Measurements from ENCODE around the gene TRIB2. TPM values are rescaled to one million over a fixed set of nuclear protein-coding genes. Genes with fewer than 3 reads are reported as not detected.
A peak's percentile ranks its signal among the peaks of the same experiment; 100 is the strongest.

TRIB2 gene
- total and polyA plus RNA-seq, 11 donors = 31.2 to 140 (median 41.4) TPM

DNA sequence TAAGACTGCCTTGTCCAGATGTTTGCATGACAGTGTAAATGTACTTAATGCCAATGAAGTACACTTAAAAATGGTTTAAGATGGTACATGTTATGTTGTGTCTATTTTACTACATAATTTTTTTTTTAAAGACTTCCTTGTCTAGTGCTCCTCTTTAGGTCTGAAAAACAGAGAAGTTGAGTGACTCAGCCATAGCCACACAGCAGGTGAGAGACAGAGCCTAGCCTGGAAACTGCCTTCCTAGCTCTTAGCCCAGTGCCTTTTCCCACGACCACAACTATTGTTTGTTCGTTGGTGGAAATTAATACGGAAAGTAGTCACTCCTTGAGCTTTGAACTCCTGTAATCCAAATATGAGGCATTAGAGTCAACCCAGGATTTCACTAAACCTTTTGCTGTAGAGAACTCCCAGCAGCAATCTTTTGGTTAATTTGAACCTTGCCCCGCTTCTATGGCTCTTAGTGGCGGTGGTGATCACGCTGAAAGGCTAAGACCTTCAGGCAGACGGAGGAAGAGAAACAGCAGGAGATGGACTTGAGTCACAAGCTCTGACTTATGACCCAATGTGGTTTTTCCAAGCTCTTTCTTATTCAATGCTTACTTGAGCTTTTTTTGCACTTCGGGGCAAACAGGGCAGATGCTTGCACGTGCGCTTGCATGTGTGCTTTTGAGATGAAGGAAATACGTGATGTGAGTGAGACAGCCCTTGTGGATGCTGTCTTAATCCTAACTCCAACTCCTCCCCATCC, 21.2 kb downstream of the TRIB2 start:
- Histone ChIP-seq H3K27me3 (no peaks in the 10 kb centered on the region), H3K36me3 (peaks cover 0 to 92% (median 74%) of the 10 kb centered on the region in 9 donors), H3K4me1 (peaks cover 17 to 73% (median 53%) of the 10 kb centered on the region in 12 donors), H3K27ac (peak overlapping the region in 11 of 12 donors; percentile 1 to 81 (median 50)), H3K9me3 (no peaks in the 10 kb centered on the region), H3K4me3 (no peak overlapping the region)
- WGBS, 4 donors = 68 to 81% (median 74%) methylated on average over 11 of the region's 11 CpGs
- TF ChIP-seq POLR2A (IDR thresholded peaks at IDR 0.05) = no peak
- TF ChIP-seq, protein P1, sequence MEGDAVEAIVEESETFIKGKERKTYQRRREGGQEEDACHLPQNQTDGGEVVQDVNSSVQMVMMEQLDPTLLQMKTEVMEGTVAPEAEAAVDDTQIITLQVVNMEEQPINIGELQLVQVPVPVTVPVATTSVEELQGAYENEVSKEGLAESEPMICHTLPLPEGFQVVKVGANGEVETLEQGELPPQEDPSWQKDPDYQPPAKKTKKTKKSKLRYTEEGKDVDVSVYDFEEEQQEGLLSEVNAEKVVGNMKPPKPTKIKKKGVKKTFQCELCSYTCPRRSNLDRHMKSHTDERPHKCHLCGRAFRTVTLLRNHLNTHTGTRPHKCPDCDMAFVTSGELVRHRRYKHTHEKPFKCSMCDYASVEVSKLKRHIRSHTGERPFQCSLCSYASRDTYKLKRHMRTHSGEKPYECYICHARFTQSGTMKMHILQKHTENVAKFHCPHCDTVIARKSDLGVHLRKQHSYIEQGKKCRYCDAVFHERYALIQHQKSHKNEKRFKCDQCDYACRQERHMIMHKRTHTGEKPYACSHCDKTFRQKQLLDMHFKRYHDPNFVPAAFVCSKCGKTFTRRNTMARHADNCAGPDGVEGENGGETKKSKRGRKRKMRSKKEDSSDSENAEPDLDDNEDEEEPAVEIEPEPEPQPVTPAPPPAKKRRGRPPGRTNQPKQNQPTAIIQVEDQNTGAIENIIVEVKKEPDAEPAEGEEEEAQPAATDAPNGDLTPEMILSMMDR (IDR thresholded peaks at IDR 0.05) = no peak
- intact Hi-C loops (cut with DNase I) = loop anchor here in 6 of 10 donors (5.0 to 10.0 kb wide), 6 partner anchors 49 to 179 kb away; no protein-coding TSS in a partner anchor
- DNase-seq (no peak), ATAC-seq (peak in 1 of 4 donors; percentile 10)

DNA sequence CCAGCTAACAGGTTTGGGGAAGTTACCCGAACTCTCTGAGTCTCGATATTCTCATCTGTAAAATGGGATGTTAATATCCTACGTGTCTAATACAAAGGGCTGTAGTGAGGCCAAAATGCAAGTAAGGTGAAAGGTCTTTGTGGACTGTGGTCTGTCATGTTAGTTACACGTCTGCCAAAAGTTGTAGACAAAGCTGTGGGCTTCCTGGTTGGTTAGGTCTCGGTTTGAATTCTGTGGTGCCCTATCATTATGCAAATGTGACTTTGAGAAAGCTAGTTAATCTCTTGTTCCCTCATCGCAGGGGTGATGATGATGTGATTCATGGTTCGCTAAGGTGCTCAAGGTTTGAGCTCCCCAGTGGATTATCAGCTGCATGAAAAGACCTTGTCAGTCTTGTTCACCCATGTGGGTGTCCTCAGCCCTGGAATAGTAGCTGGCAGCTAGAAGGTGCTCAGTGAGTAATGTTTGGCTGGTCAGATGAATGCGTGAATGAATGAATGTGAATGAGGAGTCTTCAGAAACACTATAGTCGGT, 23.1 kb downstream of the TRIB2 start:
- ATAC-seq (no peak), DNase-seq (no peak)
- Histone ChIP-seq H3K9me3 (no peaks in the 10 kb centered on the region), H3K4me1 (peaks cover 6 to 54% (median 34%) of the 10 kb centered on the region in 12 donors), H3K36me3 (peaks cover 0 to 90% (median 77%) of the 10 kb centered on the region in 9 donors), H3K4me3 (no peak overlapping the region), H3K27me3 (no peaks in the 10 kb centered on the region), H3K27ac (peak overlapping the region in 4 of 12 donors; percentile 9 to 73 (median 16))
- TF ChIP-seq, protein P1 (IDR thresholded peaks at IDR 0.05) = no peak
- TF ChIP-seq POLR2A (IDR thresholded peaks at IDR 0.05) = no peak
- intact Hi-C loops (cut with DNase I) = loop anchor here in 6 of 10 donors (5.0 to 10.0 kb wide), 6 partner anchors 48 to 178 kb away; no protein-coding TSS in a partner anchor
- 94 to 98% (median 95%) methylated on average over 8 to 9 of the region's 9 CpGs for WGBS, 4 donors

DNA sequence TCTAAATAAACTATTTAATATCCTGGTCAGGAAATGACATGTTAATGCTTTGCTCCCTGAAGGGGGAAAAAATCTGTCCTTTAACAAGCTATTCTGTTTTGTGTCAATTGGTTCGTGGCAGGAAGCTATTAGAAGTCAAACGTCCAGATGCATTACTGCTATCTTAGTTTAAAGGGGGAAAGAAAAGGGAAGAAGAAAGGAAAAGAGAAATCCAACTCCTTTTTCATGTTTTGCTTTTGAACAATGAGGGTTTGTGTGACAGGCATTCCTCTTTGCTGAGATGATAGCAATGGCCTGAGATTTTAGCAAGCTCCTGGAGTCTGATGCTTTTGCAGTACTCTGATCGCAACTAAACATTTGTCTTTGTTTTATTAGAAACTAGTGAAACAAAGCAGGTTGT, 24.6 kb downstream of the TRIB2 start:
- H3K27me3 ChIP-seq = no peaks in the 10 kb centered on the region
- ATAC-seq (no peak), DNase-seq (no peak)
- peak overlapping the region in 6 of 12 donors; percentile 8 to 73 (median 35) for H3K27ac ChIP-seq
- TF ChIP-seq POLR2A (IDR thresholded peaks at IDR 0.05) = no peak
- TF ChIP-seq, protein P1 (IDR thresholded peaks at IDR 0.05) = no peak
- 33 to 46% (median 40%) methylated on average over 3 of the region's 3 CpGs for WGBS, 4 donors
- H3K36me3 ChIP-seq = peaks cover 0 to 74% (median 66%) of the 10 kb centered on the region in 9 donors
- peaks cover 0 to 39% (median 20%) of the 10 kb centered on the region in 12 donors for H3K4me1 ChIP-seq
- intact Hi-C loops (cut with DNase I) = no loop called here
- no peaks in the 10 kb centered on the region for H3K9me3 ChIP-seq
- H3K4me3 ChIP-seq = no peak overlapping the region

DNA sequence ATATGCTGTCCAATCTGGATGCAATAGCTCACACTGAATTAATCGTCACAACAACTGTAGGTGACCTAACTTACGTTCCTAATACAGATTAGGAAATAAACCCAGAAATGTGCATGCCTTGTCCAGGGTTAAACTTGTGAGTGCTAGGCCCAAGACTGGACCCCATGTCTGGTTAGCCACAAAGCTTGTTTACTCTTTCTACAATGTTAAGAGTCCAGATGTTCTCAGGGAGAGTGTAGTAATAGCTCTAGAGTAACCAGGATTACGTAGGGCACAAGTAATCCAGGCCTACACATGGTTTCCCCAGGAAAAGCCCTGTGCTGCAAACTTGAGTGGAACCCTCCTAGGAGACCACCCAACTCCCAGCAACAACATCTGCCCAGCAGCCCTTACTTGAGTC, 26.2 kb downstream of the TRIB2 start:
- H3K27me3 ChIP-seq = no peaks in the 10 kb centered on the region
- peaks cover 0 to 24% (median 10%) of the 10 kb centered on the region in 12 donors for H3K4me1 ChIP-seq
- intact Hi-C loops (cut with DNase I) = no loop called here
- ATAC-seq (no peak), DNase-seq (no peak)
- peaks cover 0 to 8% (median 0%) of the 10 kb centered on the region in 12 donors for H3K9me3 ChIP-seq
- no peak overlapping the region for H3K27ac ChIP-seq
- 92 to 93% (median 92%) methylated on average over 3 of the region's 3 CpGs for WGBS, 4 donors
- H3K36me3 ChIP-seq = peaks cover 0 to 59% (median 54%) of the 10 kb centered on the region in 9 donors
- no peak overlapping the region for H3K4me3 ChIP-seq
- TF ChIP-seq, protein P1 (IDR thresholded peaks at IDR 0.05) = no peak
- TF ChIP-seq POLR2A (IDR thresholded peaks at IDR 0.05) = no peak
